ENCODE measurements around the gene NAP1L4.
"Not testable (repeated sequence)": the region's sequence is repeated elsewhere in the genome, so short reads cannot be mapped to it uniquely, and the experiment has no call there.

Gene NAP1L4

DNA sequence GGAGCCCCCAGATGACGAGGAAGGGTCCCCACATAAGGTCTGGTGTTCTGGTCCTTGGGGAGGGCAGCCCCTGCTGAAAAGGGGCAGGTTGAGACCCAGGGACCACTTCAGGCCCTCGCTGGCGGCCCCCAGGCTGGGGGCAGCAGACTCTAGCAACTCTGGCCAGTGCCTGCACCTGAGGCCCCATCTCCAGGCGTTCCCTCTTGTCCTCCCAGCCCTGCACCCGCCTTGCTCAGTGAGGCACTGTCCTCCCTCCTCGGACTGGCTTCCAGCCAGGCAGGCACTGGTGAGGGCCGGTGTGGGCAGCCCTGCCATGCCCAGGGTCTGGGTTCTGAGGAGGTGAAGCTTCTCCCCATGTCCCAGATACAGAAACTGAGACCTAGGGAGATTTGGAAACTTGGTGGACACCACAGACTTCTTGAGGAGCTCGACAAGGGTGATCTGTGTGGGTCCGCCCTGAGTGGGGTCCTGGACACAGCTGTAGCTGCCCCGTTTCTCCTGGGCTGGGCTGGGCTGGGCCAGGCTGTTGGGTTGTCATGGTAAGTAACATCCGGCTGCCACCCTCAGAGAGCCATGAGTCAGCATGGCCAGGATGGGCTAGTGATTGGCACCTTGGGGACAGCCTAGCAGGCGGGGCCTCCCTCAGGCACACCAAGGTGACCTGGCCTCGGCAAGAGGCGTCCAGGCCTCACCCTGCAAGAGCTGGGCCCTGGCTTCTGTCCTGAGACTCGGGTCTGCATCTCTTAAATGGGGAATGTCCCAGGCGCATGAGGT lies 51.8 kb downstream of the NAP1L4 start:
- peak overlapping the region in 1 of 2 donors; percentile 6 for H3K4me3 Mint-ChIP-seq
- H3K9me3 Mint-ChIP-seq, result peaks cover 6 to 23% of the 10 kb centered on the region in 2 donors
- H3K36me3 Mint-ChIP-seq (ENCODE audit: insufficient read depth), result peaks cover 57% of the 10 kb centered on the region
- H3K27me3 Mint-ChIP-seq, result no peaks in the 10 kb centered on the region
- DNase-seq, result no peak
- peaks cover 10 to 17% of the 10 kb centered on the region in 2 donors for H3K4me1 Mint-ChIP-seq (ENCODE audit: low read depth in 2 of 2)
- H3K27ac Mint-ChIP-seq, result peak overlapping the region; percentile 77 to 94
- peak; percentile 80 for ATAC-seq (replicated peaks)

DNA sequence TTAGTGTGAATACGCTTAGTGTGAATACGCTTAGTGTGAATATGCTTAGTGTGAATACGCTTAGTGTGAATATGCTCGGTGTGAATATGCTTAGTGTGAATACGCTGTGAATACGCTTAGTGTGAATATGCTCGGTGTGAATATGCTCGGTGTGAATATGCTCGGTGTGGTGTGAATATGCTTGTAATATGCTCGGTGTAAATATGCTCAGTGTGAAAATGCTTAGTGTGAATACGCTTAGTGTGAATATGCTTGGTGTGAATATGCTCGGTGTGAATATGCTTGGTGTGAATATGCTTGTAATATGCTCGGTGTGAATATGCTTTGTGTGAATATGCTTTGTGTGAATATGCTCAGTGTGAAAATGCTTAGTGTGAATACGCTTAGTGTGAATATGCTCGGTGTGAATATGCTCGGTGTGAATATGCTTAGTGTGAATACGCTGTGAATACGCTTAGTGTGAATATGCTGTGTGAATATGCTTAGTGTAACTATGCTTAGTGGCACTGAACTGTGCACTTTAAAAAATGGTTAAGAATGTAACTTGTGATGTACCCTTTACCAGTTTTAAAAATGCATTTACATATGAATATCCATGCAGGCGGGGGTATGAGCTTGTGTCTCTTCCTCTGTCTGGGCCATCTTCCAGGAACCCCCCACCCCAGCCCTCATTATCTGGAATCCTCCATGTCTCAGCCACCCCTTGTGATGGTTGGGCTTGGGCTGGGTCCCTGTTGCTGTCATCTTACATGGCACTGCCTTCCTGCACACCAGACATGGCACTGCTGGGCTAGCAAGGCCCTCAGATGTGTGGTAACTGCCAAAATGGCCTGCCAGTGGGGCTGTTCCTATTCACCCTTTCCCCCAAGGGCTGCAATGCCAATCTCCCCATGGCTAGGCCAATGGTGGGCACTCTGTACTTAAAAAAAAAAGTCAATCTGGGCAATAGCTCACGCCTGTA lies 53.4 kb downstream of the NAP1L4 start:
- not testable (repeated sequence) for DNase-seq; ATAC-seq (replicated peaks); H3K4me1 Mint-ChIP-seq (ENCODE audit: low read depth in 2 of 2); H3K27me3 Mint-ChIP-seq
- peak overlapping the region; percentile 86 to 94 for H3K27ac Mint-ChIP-seq
- peak overlapping the region; percentile 42 to 47 for H3K4me3 Mint-ChIP-seq
- peaks cover 6 to 23% of the 10 kb centered on the region in 2 donors for H3K9me3 Mint-ChIP-seq
- peaks cover 49% of the 10 kb centered on the region for H3K36me3 Mint-ChIP-seq (ENCODE audit: insufficient read depth)

GRCh38 chr11:2937641-2938457 lies 54.3 kb downstream of the NAP1L4 start:
- not testable (repeated sequence) for ATAC-seq (replicated peaks); H3K27me3 Mint-ChIP-seq

DNA sequence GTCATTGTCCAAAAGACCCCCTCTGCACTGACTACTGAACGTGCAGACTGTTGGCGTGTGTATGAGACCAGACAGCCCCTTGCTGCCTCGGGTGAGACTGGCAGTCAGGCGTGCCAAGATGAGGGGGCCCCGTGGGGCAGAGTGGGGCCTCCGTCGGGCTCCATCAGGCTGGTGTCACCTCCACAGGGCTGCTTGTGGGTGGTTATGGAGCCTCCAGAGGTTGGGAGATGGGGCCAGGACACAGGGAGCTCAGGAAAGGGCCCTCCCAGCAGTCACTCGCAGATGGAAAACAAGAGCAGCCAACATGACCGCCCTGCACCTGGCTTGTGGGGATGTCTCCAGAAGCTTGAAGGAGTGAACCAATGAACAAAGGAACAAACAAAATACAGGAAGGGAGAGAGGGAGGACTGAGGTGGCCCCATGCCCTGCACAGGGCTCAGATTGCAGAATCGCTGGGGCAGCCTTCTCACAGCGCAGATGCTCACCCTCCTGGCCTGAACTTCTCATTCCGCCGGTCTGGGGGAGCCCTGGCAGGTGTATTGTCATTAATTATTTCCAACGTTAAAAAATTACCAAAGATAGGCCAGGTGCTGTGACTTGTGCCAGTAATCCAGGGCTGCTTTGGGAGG lies 57.4 kb downstream of the NAP1L4 start:
- peaks cover 38% of the 10 kb centered on the region for H3K36me3 Mint-ChIP-seq (ENCODE audit: insufficient read depth)
- peaks cover 6 to 10% of the 10 kb centered on the region in 2 donors for H3K27me3 Mint-ChIP-seq
- no peak for ATAC-seq (replicated peaks)
- no peak overlapping the region for H3K4me3 Mint-ChIP-seq
- peaks cover 7 to 20% of the 10 kb centered on the region in 2 donors for H3K4me1 Mint-ChIP-seq (ENCODE audit: low read depth in 2 of 2)
- no peak overlapping the region for H3K27ac Mint-ChIP-seq
- DNase-seq, result no peak
- H3K9me3 Mint-ChIP-seq, result peaks cover 6 to 23% of the 10 kb centered on the region in 2 donors

More at GRCh38 chr11:2937641-2938457, 54.3 kb downstream of the NAP1L4 start:
- not testable (repeated sequence) for DNase-seq
- Mint-ChIP-seq H3K27ac (peak overlapping the region; percentile 78 to 94), H3K4me1 (ENCODE audit: low read depth in 2 of 2) (peaks cover 3 to 14% of the 10 kb centered on the region in 2 donors), H3K9me3 (peaks cover 6 to 23% of the 10 kb centered on the region in 2 donors), H3K36me3 (ENCODE audit: insufficient read depth) (peaks cover 43% of the 10 kb centered on the region), H3K4me3 (peak overlapping the region; percentile 42 to 47)

DNA sequence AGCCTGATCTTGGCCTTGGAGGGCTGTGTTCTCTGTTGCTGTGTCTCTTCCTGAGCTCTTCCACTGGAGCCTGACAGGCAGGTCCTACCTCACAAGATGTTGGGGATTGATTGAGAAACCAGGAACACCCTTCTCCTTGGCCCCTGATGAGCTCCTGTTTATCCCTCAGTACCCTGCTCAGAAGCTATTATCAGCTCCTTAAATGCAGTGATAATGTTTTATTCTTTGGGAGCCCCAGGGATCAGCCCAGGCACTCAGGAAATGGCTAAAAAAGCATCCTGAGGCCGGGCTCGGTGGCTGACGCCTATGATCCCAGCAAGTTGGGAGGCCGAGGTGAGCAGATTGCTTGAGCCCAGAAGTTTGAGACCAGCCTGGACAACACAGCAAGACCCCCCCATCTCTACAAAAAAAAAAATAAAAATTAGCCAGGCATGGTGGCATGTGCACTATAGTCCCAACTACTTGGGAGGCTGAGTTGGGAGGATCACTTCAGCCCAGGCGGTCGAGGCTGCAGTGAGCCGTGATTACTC lies 58.0 kb downstream of the NAP1L4 start:
- Mint-ChIP-seq H3K36me3 (ENCODE audit: insufficient read depth) (peaks cover 34% of the 10 kb centered on the region), H3K4me1 (ENCODE audit: low read depth in 2 of 2) (peaks cover 8 to 20% of the 10 kb centered on the region in 2 donors), H3K4me3 (no peak overlapping the region), H3K27ac (peak overlapping the region in 1 of 2 donors; percentile 73), H3K9me3 (peaks cover 6 to 20% of the 10 kb centered on the region in 2 donors), H3K27me3 (peaks cover 6 to 10% of the 10 kb centered on the region in 2 donors)
- ATAC-seq (replicated peaks), result no peak
- DNase-seq, result no peak

- Mint-ChIP-seq H3K36me3 (ENCODE audit: insufficient read depth) (peaks cover 31% of the 10 kb centered on the region), H3K27ac (peak overlapping the region in 1 of 2 donors; percentile 73), H3K4me3 (peak overlapping the region in 1 of 2 donors; percentile 14), H3K9me3 (peaks cover 3 to 14% of the 10 kb centered on the region in 2 donors), H3K27me3 (peaks cover 6 to 12% of the 10 kb centered on the region in 2 donors), H3K4me1 (ENCODE audit: low read depth in 2 of 2) (peaks cover 10 to 19% of the 10 kb centered on the region in 2 donors)
- ATAC-seq (replicated peaks) (peak; percentile 71), DNase-seq (peak in 2 of 3 experiments; percentile 49 to 54)
These were observed 58.6 kb downstream of the NAP1L4 start for GRCh38 chr11:2933375-2934020.

GRCh38 chr11:2932850-2933251 lies 59.3 kb downstream of the NAP1L4 start:
- Mint-ChIP-seq H3K36me3 (ENCODE audit: insufficient read depth) (peaks cover 24% of the 10 kb centered on the region), H3K27ac (peak overlapping the region in 1 of 2 donors; percentile 73), H3K4me1 (ENCODE audit: low read depth in 2 of 2) (peaks cover 14 to 24% of the 10 kb centered on the region in 2 donors), H3K9me3 (peaks cover 2 to 8% of the 10 kb centered on the region in 2 donors), H3K27me3 (peaks cover 6 to 18% of the 10 kb centered on the region in 2 donors), H3K4me3 (no peak overlapping the region)
- ATAC-seq (replicated peaks) (peak; percentile 19), DNase-seq (no peak)

DNA sequence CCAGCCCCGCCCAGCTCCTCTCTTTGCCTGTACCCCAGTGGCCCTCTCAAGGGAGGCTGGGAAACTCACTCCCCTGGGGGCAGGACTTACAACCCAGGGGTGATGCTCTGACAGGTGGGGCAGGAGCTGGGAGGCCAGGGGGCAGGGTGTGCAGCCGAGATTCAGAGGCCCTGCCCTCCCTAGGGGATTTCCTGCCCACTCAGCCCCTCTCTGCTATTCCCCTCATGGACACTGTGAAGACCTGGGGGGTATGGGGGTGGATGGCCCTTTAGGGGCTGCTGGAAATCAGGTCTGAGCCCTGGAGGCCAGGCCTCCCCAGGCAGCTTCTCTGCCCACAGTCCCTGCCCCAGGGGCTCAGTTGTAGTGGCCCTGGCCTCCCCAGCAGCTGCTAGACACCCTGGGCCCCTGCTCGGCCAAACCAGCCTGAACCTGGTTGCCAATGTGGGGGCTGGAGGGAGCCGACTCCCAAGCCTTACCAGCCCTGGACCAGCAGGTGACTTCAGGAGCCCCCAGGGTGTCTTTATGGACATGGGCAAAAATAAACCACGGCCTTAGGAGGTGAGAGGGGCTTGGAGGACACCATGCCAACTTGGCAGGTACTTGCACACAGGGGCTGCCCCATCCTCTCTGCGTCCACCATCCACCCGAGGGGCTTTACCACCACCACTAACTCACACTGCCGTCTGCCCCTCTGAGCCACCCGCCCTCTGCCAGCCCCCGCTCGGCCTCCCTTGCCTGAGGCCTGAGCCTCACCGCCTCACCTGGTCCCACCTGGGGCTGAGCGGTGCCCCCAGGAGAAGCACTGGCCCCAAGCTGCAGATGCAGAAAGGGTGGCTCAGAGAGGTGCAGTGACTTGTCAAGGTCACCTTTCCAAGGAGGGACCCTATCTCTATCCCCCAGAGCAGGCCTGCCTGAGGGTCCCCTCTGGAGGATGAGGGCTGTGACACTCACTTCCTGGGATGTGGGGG lies 60.1 kb downstream of the NAP1L4 start:
- Mint-ChIP-seq H3K4me3 (no peak overlapping the region), H3K9me3 (no peaks in the 10 kb centered on the region), H3K4me1 (ENCODE audit: low read depth in 2 of 2) (peaks cover 15 to 28% of the 10 kb centered on the region in 2 donors), H3K36me3 (ENCODE audit: insufficient read depth) (peaks cover 16% of the 10 kb centered on the region), H3K27me3 (peaks cover 6 to 26% of the 10 kb centered on the region in 2 donors), H3K27ac (peak overlapping the region in 1 of 2 donors; percentile 73)
- no peak for DNase-seq
- ATAC-seq (replicated peaks), result no peak

- peaks cover 15% of the 10 kb centered on the region for H3K36me3 Mint-ChIP-seq (ENCODE audit: insufficient read depth)
- H3K27ac Mint-ChIP-seq, result peak overlapping the region in 1 of 2 donors; percentile 68
- no peak overlapping the region for H3K4me3 Mint-ChIP-seq
- no peak for ATAC-seq (replicated peaks)
- no peaks in the 10 kb centered on the region for H3K9me3 Mint-ChIP-seq
- DNase-seq, result no peak
- peaks cover 15 to 28% of the 10 kb centered on the region in 2 donors for H3K4me1 Mint-ChIP-seq (ENCODE audit: low read depth in 2 of 2)
- H3K27me3 Mint-ChIP-seq, result peaks cover 6 to 33% of the 10 kb centered on the region in 2 donors
These were observed 60.7 kb downstream of the NAP1L4 start for GRCh38 chr11:2931420-2931746.

DNA sequence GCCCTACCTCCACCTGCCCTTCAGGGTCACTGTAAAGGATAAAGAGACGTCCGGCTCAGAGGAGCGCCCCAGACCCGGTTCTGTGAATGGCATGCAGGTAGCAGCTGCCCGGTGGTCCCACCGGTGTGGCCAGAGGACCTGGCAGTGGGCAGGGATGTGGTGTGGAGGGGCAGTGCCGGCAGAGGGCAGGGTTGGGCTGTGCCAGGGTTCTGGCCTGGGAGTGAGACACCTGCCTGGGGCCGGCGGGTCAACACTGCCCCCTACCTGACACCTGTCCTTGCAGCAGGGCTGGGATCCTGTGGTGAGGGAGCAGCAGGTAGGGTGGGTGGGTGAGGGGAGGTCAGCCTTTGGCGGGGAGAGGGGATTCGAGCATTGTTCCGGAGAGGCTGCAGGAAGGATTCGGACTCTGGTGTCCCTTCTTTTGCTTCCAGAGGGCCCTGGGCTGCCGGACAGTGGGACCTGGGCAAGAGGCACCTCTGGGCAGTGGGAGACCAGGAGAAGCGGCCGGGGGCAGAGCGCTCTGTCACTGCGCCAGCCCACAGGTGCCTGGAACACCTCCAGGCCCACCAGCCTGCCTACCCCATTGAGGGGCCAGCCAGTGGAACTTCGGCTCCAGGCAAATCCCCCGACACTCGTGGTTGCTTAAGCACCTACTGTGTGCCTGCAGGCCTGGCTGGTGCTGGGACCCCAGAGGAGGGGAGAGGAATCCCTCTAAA lies 61.3 kb downstream of the NAP1L4 start:
- Mint-ChIP-seq H3K36me3 (ENCODE audit: insufficient read depth) (peaks cover 13% of the 10 kb centered on the region), H3K4me3 (peak overlapping the region; percentile 85 to 89), H3K27me3 (peaks cover 6 to 35% of the 10 kb centered on the region in 2 donors), H3K9me3 (no peaks in the 10 kb centered on the region), H3K27ac (peak overlapping the region; percentile 54 to 84), H3K4me1 (ENCODE audit: low read depth in 2 of 2) (peaks cover 15 to 28% of the 10 kb centered on the region in 2 donors)
- no peak for ATAC-seq (replicated peaks)
- no peak for DNase-seq
